HG03342 (cell line): Measurements from ENCODE around the gene ROPN1.
A peak's percentile ranks its signal among the peaks of the same experiment; 100 is the strongest.
"Not testable (repeated sequence)": the region's sequence is repeated elsewhere in the genome, so short reads cannot be mapped to it uniquely, and the experiment has no call there.

Experiments
- ATAC-seq: cut with Tn5 transposase; IDR thresholded peaks from one replicate; pipeline ENCODE4 v1.9.1; 2021; ENCODE audit warnings: mild to moderate bottlenecking, moderate library complexity; ENCODE audit not compliant: unreplicated experiment

Gene ROPN1

DNA sequence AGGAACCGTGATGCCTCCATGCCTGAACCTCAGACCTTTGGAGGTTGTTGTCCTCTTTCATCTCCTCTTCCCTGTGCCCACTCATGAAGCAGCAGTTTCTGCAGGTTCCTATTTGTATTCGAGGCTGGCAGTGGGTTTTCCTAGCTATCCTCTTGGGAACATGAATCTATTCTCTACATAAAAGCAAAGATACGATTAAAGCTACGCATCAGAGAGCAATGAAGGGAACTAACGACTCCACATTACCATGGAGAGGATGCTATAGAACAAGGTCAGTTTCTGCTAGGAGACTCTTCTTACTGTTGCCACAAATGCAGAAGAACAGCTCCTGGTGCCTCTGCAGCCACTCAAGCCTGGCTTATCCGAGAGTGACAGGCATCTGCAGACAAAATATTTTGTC, 9.4 kb upstream of the ROPN1 start:
- not testable (repeated sequence) for ATAC-seq

- ATAC-seq: no peak
Measured at GRCh38 chr3:123997543-123997942, 5.6 kb upstream of the ROPN1 start.

GRCh38 chr3:123993818-123994217, 1.9 kb upstream of the ROPN1 start:
- ATAC-seq: no peak

DNA sequence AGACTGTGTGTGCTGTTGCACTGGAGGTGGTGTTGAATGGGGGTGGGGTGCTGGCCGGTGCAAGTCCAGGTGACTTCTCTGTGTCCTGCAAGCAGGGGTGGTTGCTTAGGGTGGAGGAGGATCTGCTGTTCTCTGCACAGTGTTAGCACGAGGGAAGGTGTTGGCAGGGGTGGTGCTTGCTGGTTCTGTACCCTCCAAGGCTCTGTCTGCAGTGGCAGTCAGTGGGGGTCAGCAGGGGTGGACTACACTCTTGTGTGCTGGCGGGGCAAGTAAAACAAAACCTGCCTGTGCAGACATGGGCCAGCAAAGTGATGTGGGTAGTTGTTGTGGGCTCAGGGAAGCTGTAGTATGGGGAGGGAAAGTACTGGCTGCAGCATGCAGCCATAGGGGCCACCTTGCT, 5.5 kb downstream of the ROPN1 start:
- no peak for ATAC-seq

- no peak for ATAC-seq
Measured at GRCh38 chr3:123984957-123985356, 7.0 kb downstream of the ROPN1 start.

GRCh38 chr3:123984350-123984749, 7.6 kb downstream of the ROPN1 start:
- ATAC-seq: no peak

- ATAC-seq: not testable (repeated sequence)
Measured at GRCh38 chr3:123981317-123981716, 10.6 kb downstream of the ROPN1 start.

DNA sequence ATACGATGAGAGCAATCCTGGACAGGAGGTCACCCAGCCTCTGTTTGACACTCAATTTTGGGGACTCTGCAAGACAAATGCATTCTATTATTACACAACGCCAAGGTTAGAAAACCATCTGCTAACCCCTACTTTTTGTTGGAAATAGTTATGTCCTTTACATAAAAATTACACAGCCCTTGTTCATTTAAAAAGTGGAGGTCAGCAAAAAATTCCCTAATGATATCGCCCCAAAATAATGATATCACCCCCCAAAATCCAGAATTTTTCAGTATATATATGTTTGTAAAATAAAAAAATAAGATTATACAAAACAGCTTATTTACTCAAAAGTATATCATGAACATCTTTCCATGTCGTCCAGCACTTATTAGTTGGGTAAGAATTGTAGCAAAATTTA, 11.4 kb downstream of the ROPN1 start:
- ATAC-seq: no peak

GRCh38 chr3:123979525-123980501, 12.1 kb downstream of the ROPN1 start:
- ATAC-seq: not testable (repeated sequence)

DNA sequence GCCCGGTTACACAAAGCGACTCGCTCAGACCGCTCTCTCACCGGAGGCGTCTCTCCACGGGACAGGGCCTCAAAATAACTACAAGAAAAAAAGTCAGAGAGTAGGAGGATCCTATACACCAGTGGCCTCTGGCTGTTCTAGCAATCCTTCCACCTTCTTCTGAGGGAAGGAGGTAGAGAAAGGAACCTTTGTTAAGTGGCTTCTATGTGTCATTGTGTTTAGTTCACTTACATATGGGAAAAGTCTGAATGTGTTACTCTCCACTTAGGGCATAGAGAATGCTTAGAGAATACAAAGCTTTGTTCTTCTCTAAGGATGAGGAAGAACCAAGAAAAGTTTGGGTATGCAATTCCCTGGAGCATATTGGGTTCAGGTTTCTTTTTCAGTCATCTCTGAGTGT, 15.0 kb downstream of the ROPN1 start:
- not testable (repeated sequence) for ATAC-seq

- not testable (repeated sequence) for ATAC-seq
Measured at GRCh38 chr3:123976181-123976898, 15.6 kb downstream of the ROPN1 start.

GRCh38 chr3:123975030-123975429, 16.9 kb downstream of the ROPN1 start:
- ATAC-seq: not testable (repeated sequence)

- no peak for ATAC-seq
Measured at GRCh38 chr3:123971406-123971805, 20.5 kb downstream of the ROPN1 start.

DNA sequence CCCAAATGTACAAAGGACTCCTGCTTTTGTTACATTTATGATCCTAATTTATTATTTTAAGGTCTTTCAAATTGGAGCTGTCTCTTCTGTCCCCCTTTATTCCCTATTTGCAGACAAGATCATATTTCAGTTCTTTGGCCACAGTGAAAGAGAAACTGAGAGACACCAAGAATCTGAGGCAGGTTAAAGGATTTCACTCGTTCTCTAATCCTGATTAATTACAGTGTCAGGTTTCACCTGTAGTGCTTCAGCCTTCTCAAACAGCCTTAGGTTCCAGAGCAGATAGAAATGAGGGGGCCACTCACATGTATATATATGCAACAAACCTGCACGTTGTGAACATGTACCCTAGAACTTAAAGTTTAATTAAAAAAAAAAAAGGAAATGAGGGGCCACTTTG, 24.7 kb downstream of the ROPN1 start:
- not testable (repeated sequence) for ATAC-seq

DNA sequence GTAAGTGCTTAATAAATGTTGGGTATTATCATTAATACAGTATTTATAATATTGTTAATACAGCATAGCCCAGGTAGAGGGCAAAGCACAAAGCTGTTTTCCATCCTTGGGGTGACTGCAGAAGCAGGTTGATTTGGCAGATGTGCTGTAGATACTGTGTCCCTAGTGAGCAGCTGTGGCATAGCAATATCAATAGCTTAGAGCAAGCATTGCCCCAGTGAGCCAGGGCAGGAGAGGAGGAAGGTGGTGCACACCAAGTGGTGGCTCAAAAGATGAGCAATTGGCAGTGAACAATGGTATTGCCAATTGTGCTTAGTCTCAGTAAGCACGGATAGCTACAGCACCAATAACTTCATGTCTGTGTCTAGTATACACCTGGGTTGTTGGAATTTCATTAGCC, 25.1 kb downstream of the ROPN1 start:
- ATAC-seq: not testable (repeated sequence)

GRCh38 chr3:123964793-123965192, 27.1 kb downstream of the ROPN1 start:
- ATAC-seq: not testable (repeated sequence)

- no peak for ATAC-seq
Measured at GRCh38 chr3:123961508-123961856, 30.4 kb downstream of the ROPN1 start.

DNA sequence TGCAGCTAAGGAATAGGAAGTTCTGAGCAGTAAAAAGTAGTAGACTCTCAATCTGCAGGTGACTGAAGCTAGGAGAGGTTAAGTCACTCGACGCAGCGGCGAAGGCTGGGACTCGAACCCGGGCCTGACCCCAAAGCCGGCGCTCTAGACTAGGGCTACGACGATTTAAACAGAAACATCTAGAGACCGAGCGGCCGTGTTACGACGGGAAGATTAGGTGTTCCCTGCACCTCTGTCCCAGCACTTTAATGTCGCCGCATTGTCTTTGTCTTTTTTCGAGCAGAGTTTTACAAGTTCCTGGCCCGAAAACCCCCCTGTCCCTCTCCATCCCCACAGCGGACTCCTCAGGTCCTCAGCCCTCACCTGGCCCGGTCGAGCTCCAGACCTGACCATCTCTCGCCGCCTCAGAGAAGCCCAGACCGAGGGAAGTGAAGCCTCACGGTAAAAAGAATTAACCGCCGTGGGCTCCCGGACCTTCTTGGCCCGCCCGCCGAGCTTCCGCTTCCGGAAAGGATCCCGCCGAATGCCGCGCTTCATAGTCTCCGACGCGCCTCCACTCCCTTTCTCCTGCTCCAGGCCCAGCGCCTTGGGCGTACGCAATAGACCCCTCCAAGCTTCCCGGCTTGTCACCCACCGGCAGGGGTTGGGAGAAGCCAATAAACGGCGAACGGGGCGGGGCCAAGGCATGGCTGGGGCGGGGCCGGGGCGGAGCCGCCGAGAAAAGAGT, 31.0 kb downstream of the ROPN1 start, which contains the start of gene CCDC14:
Gene CCDC14, minus strand, starts transcription at position 449 of the 727 bp plus-strand sequence. Its CDS starts 56 bp downstream, at position 393.
- ATAC-seq: peak; percentile 87

- ATAC-seq: peak; percentile 87
Measured at GRCh38 chr3:123953735-123954134, 38.2 kb downstream of the ROPN1 start.

DNA sequence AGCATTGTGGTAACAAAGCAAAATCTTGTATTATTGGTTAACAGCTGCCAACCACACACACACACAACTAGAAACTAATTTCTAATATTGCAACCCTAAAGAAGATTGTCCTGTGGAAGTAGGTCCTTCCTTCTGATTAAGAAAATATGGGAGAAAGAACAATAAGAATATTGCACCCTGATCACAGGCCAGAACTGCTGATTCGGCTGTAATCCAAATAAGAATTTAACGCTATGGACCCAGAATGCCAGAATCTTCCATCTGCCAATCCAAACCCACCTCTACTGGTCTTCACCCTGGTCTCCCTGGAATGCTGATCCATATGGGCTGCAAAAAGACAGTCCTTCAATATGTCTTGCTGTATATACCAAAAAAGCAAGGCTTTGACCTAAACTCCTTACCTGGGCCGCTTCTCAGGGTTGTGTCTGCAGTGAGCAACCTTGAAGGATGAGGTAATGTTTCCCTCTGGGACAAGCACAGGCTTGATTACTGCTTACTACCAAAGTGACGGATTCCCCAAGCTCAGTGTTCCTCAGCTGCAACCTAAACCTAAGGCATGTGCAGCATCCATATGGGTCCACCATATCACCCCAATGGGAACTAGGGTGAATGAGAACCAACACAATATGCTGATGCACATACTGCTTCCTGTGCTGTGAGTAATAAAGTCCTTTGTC, 38.9 kb downstream of the ROPN1 start:
- peak; percentile 40 for ATAC-seq
